KOPT-K1 (cell line): ENCODE data around the gene ACAD9.
A peak's percentile ranks its signal among the peaks of the same experiment; 100 is the strongest.

Experiments
- H3K27ac ChIP-seq: fragments of 200-600 bp; sonication (generic); 2 replicates; pipeline ENCODE4 v1.5.1; 2016; ENCODE audit warnings: antibody characterized with exemption, mild to moderate bottlenecking, low read depth, low read length; ENCODE audit not compliant: poor library complexity, severe bottlenecking
- H3K36me3 ChIP-seq: fragments of 200-600 bp; sonication (generic); 2 replicates; pipeline ENCODE4 v1.5.1; 2017; ENCODE audit warnings: antibody characterized with exemption, mild to moderate bottlenecking, low read length, moderate library complexity; ENCODE audit not compliant: insufficient read depth
- H3K9me3 ChIP-seq: fragments of 200-600 bp; sonication (generic); 2 replicates; pipeline ENCODE4 v1.5.1; 2017; ENCODE audit warnings: antibody characterized with exemption, low read length, mild to moderate bottlenecking; ENCODE audit not compliant: insufficient read depth, poor library complexity, severe bottlenecking

Gene ACAD9

DNA sequence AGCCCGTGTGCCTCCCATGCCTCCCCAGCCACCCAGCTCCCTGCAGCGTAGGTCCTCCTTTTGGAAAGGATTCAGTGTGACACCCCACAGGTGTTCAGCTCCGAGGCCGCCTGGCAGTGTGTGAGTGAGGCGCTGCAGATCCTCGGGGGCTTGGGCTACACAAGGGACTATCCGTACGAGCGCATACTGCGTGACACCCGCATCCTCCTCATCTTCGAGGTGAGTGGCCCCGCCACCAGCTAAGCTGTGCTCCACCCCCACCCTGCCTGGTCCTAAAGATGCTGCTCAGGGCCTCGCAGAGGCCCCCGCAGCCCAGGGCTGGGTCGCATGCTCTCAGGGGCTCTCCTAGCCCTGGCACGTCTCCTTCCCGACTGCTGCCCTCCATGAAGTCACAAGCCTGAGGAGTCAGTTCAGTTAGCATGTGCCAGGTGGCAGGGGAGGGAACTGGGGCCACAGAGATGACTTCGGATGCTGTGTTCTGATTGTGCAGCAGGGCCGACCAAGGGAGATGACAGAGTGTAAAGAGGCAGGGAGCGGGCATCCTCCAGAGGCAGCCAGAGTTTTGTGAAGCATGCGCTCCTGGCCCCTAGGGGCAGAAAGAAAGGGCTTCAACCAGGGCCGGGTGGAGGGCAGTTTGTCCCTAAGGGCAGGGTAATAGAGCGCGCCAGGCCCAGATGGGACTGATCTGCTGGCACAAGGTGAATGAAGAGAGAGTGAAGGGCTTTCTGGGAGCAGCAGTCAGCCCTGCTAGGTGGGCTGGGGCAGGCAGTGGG is 26.8 kb downstream of the ACAD9 start:
- H3K36me3 ChIP-seq = peaks cover 100% of the 10 kb centered on the region
- H3K27ac ChIP-seq = no peak overlapping the region
- H3K9me3 ChIP-seq = no peaks in the 10 kb centered on the region

DNA sequence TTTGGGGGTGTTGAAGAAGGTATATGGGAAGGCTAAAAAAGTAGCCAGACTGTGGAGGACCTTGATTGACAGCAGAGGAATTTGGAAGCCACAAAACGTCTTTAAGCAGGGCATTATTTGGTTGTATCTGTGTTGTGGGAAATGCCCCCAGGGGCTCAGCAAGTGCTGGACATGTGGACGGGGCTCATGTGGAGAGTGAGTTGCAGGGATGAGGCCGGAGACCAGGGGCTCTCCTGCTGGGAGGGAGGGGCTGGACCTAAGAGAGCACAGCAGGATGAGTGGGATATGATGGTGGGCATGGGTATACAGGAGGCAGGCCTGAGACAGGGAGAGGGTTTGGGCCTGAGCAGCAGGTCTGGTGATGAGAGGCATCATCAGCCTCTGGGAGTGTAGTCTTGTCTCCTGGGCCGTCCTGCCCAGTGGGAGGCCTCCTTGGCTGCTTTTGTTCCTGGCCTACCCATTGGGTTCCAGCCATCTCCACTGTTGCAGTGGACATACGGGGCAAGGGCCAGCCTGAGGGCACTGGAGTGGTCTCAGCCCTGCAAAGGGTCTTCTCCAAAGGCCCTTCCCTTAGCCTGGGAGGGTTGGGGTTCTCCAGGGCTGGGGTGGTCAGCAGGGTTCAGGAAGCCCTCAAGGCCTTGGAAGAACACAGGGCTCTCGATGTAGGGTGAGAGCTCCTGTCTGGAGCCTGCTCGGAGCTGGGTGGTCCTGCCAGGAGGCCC is 27.5 kb downstream of the ACAD9 start:
- no peaks in the 10 kb centered on the region for H3K9me3 ChIP-seq
- H3K36me3 ChIP-seq = peaks cover 100% of the 10 kb centered on the region
- H3K27ac ChIP-seq = no peak overlapping the region

DNA sequence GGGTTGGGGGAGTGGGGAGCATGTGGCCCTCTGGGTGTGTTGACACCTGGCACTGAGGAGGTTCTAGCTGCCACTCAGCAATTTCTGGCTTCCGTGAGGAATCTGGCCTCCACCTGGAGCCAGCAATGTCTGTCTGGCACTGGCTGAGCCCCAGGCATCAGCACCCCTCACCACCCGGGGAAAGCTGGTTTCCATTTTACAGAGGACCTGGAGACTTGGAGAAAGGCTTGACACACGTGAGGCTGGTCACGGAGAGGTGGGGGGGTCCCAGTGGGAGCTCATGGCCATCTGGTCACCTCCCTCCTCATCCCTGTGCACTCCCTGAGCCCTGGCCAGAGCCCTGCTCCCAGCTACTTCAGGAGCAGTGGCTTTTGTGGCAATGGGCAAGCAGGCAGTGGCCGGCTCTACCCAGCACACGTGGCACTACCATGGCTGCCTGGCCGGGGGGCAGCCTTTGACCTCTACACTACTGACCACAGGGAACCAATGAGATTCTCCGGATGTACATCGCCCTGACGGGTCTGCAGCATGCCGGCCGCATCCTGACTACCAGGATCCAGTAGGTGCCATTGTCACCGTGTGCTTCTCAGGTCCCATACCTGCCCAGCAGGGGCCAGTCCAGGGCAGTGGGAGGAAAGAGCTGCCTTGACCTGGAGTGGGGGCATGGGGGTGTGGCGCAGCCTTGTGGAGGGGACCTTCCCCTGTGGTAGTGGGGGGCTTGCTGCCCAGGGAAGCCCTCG is 28.5 kb downstream of the ACAD9 start:
- H3K9me3 ChIP-seq = no peaks in the 10 kb centered on the region
- no peak overlapping the region for H3K27ac ChIP-seq
- peaks cover 100% of the 10 kb centered on the region for H3K36me3 ChIP-seq

DNA sequence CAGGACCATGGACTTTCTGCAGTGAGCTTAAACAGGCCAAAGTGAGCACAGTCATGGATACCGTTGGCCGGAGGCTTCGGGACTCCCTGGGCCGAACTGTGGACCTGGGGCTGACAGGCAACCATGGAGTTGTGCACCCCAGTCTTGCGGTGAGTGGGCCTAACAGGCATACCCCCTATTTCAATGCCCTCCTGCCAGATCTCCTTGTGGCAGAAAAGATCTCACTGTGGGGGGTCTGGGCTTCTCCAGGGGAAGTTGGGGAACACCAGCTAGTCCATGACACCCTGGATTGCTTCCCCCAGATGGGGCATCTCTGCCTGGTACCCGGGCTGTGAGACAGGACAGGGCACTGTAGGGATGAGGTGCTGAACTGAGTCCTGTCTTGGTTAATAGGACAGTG is 29.5 kb downstream of the ACAD9 start:
- H3K9me3 ChIP-seq = no peaks in the 10 kb centered on the region
- no peak overlapping the region for H3K27ac ChIP-seq
- peaks cover 100% of the 10 kb centered on the region for H3K36me3 ChIP-seq

DNA sequence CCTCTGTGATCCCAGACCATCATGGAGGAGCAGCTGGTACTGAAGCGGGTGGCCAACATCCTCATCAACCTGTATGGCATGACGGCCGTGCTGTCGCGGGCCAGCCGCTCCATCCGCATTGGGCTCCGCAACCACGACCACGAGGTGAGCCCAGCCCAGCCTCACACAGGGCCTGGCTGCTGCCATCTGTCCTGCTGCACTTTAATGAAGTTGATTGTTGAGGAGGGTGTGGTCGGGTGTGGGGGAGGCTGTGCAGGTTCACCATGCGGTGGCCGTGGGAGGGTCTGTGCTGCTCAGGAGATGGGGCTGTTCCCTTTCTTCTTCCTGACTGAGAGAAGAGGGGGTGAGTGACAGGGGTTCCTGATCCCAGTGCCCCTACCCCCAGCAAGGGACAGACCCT is 30.6 kb downstream of the ACAD9 start:
- H3K36me3 ChIP-seq = peaks cover 100% of the 10 kb centered on the region
- H3K9me3 ChIP-seq = no peaks in the 10 kb centered on the region
- no peak overlapping the region for H3K27ac ChIP-seq

DNA sequence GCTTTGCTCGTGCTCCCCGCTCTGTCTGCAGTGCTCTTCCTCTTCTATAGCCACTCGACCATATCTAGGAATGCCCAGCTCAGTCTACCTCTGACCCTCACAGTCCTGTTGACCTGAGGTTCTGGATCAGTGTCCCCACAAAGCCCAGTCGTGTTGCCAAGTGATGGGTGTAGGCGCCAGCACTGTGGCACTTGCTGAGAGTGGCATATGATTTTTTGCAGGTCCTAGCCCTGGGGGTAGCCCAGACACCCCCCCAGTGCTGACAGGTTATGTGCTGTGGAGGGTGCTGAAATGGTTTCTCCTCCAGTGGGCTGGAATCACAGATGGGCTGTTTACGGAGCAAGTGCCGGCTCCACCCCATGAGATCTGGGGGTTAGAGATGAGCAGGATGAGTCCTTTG is 32.5 kb downstream of the ACAD9 start:
- peaks cover 100% of the 10 kb centered on the region for H3K36me3 ChIP-seq
- H3K9me3 ChIP-seq = no peaks in the 10 kb centered on the region

DNA sequence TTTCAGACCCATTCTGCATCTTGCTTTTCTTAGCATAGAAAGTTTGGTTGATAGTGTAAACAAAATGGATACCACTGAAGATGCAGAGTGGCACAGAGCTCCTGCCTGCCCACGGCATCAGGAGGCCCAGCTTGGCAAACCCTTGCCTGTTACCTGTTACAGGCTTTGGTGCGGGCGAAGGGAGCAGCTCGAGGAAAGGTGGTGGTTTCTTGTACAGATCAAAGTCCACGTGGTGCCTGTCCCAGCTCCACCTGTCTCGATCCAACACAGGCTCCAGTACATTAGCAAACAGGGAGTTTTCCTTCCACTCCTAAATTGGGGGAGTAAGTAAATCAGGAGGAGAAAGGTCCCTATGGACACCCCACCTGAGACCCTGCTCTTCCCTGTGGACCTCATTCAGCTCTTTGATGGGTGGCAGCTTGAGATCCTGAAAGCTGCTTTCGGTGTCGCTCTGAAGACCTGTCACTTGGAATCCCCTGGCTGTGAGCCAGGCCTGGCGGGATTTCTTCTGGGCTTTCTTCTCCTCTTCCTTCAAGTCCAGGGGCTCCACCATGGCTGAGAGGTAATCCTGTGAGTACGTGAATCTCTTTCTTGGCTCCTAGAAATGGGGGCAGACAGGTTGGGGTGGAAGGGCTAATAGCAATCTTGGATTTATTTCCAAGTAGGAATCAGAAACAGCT is 35.7 kb downstream of the ACAD9 start:
- Histone ChIP-seq H3K27ac (no peak overlapping the region), H3K36me3 (peaks cover 100% of the 10 kb centered on the region), H3K9me3 (peaks cover 16% of the 10 kb centered on the region)

More for the DNA sequence above, 32.5 kb downstream of the ACAD9 start:
- H3K27ac ChIP-seq = no peak overlapping the region

DNA sequence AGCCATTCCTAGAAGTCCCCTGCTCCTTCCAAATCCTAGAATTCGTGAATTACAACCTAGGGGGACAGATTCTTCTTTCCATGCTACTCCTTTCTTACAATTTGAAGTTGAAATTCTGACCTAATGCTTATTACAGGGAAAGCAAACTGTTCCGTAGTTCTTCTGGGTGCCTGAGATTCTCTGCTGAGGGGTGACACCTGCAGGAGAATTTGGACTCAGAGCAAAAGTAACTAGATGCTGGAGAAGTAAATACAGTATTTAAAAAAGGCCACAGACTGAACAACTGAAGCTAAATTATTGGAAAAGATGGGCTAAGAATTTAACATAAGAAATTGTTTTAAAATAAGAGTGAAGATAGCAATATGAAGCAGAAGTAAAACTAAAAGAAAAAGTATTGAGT is 37.9 kb downstream of the ACAD9 start:
- Histone ChIP-seq H3K27ac (no peak overlapping the region), H3K9me3 (peaks cover 35% of the 10 kb centered on the region), H3K36me3 (peaks cover 90% of the 10 kb centered on the region)

DNA sequence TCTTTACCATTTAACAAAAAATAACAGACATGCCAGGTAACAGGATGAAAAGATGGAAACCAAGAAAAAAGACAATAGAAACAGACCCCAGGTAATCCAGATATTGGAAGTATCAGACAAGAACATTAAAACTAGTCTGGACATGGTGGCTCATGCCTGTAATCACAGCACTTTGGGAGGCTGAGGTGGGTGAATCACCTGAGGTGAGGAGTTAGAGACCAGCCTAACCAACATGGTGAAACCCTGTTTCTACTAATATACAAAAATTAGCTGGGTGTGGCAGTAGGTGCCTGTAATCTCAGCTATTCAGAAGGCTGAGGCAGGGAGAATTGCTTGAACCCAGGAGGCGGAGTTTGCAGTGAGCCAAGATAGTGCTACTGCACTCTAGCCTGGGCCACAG is 40.6 kb downstream of the ACAD9 start:
- Histone ChIP-seq H3K9me3 (peaks cover 48% of the 10 kb centered on the region), H3K27ac (no peak overlapping the region), H3K36me3 (peaks cover 63% of the 10 kb centered on the region)

DNA sequence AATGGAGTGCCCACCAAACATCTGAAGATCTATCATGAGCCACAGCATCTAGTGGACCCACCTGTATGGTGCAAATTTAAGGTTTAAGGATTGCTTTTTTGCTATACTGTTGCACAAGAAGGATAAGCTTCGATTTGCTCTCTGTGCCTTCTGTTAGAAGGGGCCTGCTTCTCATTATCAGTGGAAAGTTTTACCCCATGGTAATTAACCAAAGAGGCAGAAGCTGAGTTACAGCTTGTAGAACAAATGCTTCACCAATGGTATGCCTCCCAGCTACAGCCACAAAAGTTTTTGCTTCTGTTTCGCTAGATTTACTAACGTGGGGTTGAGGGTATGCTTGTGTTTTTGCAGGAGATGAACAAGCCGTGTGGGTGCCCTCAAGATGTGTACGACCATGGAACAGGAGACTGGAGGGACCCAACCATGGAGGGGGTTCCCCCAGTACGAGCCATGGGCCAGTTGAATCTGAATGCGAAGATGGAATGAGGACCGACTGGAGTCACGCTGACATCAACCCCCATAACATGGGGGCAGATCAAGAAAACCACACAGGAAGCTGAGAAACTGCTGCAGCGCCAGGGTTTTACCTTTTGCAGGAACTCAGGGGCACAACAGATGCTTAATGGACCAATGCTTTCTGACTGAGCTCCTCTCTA is 43.5 kb downstream of the ACAD9 start:
- H3K36me3 ChIP-seq = peaks cover 34% of the 10 kb centered on the region
- H3K27ac ChIP-seq = peak overlapping the region; percentile 80
- peaks cover 75% of the 10 kb centered on the region for H3K9me3 ChIP-seq

DNA sequence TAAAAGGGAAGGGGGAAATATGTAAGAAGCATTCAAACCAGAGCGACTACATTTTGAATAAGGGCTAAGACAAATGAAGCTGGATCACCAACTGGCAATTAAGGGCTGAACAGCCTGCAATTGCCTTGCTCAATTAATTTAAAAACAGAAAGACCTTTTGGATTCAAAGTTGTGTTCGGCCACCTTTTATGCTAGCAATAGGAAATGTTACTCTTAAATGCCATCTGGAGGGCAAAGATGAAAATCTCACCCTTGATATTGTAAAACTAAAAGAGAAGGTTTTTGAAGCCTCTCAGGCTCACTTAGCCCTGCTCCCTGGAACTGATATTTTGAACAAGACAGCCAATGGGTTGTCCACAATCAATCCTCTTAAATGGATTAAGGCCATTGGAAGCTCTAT is 44.2 kb downstream of the ACAD9 start:
- peak overlapping the region; percentile 80 for H3K27ac ChIP-seq
- peaks cover 27% of the 10 kb centered on the region for H3K36me3 ChIP-seq
- peaks cover 79% of the 10 kb centered on the region for H3K9me3 ChIP-seq

DNA sequence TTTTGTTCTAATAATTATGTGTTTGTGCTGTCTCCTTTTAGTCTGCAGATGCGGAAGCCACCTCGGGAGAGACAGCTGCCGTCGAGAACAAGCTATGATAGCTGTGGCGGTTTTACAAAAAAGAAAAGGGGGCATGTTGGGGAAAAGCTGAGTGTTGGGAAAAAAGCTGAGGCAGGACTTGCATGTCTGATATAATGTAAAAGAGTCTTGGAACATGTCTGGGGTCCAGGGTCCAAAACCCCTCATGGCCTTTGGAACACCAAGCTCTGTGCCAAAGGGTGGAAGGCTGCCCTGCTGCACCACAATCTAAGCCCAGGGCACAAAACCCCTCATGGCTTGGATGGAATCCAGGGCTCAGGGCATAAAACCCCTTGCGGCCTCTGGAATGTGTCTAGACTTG is 44.6 kb downstream of the ACAD9 start:
- H3K27ac ChIP-seq = peak overlapping the region; percentile 80
- peaks cover 75% of the 10 kb centered on the region for H3K9me3 ChIP-seq

DNA sequence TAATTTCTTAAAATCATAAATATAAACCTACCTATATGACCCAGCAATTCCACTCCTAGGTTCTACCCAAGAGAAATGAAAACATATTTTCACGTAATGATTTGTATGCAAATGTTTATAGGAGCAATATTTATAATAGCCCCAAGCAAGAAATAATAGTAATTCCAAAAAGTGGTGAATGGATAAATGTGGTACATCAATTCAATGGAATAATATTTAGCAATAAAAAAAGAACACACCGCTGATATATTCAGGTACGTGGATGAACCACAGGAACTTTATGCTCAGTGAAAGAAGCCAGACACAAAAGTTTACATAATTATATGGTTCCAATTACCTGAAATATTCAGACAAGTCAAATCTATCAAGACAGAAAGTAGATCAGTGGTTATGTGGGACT is 49.9 kb downstream of the ACAD9 start:
- peaks cover 42% of the 10 kb centered on the region for H3K9me3 ChIP-seq
- no peaks in the 10 kb centered on the region for H3K36me3 ChIP-seq
- H3K27ac ChIP-seq = no peak overlapping the region

More for the DNA sequence above, 44.6 kb downstream of the ACAD9 start:
- peaks cover 23% of the 10 kb centered on the region for H3K36me3 ChIP-seq

DNA sequence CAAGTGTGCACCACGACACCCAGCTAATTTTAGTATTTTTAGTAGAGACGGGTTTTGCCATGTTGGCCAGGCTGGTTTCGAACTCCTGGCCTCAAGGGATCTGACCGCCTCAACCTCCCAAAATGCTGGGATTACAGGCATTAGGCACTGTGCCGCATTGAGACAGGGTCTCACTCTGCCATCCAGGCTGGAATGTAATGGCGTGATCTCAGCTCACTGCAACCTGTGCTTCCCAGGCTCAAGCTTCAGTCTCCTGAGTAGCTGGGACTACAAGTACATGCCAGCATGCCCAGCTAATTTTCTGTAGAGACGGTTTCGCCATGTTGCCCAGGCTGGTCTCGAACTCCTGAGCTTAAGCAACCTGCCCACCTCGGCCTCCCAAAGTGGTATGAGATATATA is 51.6 kb downstream of the ACAD9 start:
- Histone ChIP-seq H3K36me3 (no peaks in the 10 kb centered on the region), H3K27ac (no peak overlapping the region), H3K9me3 (peaks cover 26% of the 10 kb centered on the region)
